Endothelial cell of umbilical vein (primary cell): ENCODE data around the gene XYLT1. TPM values are rescaled to one million over a fixed set of nuclear protein-coding genes. Genes with fewer than 3 reads are reported as not detected.

ENCODE experiments used
- BruUV-seq: library from RNA; stranded (reverse); fragments of 400-500 nt; replicated peaks from 2 replicates; lab custom pipeline; 2021; lab: Mats Ljungman, UMichigan
- CTCF ChIA-PET: fragments of 300-600, 350-600 bp; sonication (Branson Sonifier 250); formaldehyde crosslinking; loops from one replicate; lab custom pipeline; 2021; ENCODE audit warnings: antibody characterized with exemption, inconsistent platforms; lab: Charles Lee
- POLR2A ChIA-PET: fragments of 300-600, 350-600 bp; sonication (Branson Sonifier 250); formaldehyde crosslinking; loops from one replicate; lab custom pipeline; 2021; ENCODE audit warnings: antibody characterized with exemption, inconsistent platforms; lab: Charles Lee
- DNase-seq: peaks from one replicate; pipeline ENCODE4 v3.0.0-alpha.2; 2011; ENCODE audit warnings: low read depth, low spot score
- FAIRE-seq: peaks from 2 replicates; lab custom pipeline; 2011; peaks lifted over from hg19 to GRCh38; lab: Jason Lieb, UNC
- H2AFZ ChIP-seq: 2 replicates; pipeline ENCODE4 v1.6.0; 2012; ENCODE audit warnings: low read depth, low read length, control low read depth, inconsistent platforms
- H3K27ac ChIP-seq: 2 replicates; pipeline ENCODE4 v1.5.1; 2011; ENCODE audit warnings: low read depth, mild to moderate bottlenecking, control low read depth, low read length, moderate library complexity; ENCODE audit not compliant: insufficient read depth
- H3K27me3 ChIP-seq, 2 experiments: 2 replicates each; pipeline versions ENCODE4 v1.6.0 to v1.6.1; 2011; ENCODE audit warnings: low read length in 2 of 2, mixed read lengths in 1 of 2; ENCODE audit not compliant: control insufficient read depth in 2 of 2, insufficient read depth in 2 of 2
- H3K36me3 ChIP-seq, 2 experiments: 2 replicates in 1 of 2; 3 replicates in 1 of 2; pipeline ENCODE4 v1.5.1; 2011; ENCODE audit warnings: low read length in 2 of 2, mild to moderate bottlenecking in 1 of 2, moderate library complexity in 1 of 2; ENCODE audit not compliant: control insufficient read depth in 2 of 2, insufficient read depth in 2 of 2; ENCODE audit errors: extremely low read depth in 1 of 2
- H3K4me1 ChIP-seq: 3 replicates; pipeline ENCODE4 v1.5.1; 2011; ENCODE audit warnings: mild to moderate bottlenecking, low read length; ENCODE audit not compliant: control insufficient read depth, insufficient read depth; ENCODE audit errors: extremely low read depth
- H3K4me2 ChIP-seq: 2 replicates; pipeline ENCODE4 v1.6.1; 2011; ENCODE audit warnings: low read length, control low read depth, mixed read lengths; ENCODE audit not compliant: insufficient read depth
- H3K4me3 ChIP-seq, 3 experiments: fragments of 200-600 bp in 1 of 3; sonication (generic), shearing (Covaris generic) in 1 of 3; replicated peaks in 1 of 3; 2 replicates each; pipeline ENCODE4 v1.5.1; 2011 to 2016; ENCODE audit warnings: control low read depth in 3 of 3, low read length in 3 of 3, mild to moderate bottlenecking in 2 of 3, inconsistent platforms in 1 of 3, low read depth in 1 of 3, moderate library complexity in 1 of 3; ENCODE audit not compliant: insufficient read depth in 1 of 3
- H3K79me2 ChIP-seq: 2 replicates; pipeline ENCODE4 v1.6.0; 2012; ENCODE audit warnings: low read length, inconsistent platforms; ENCODE audit not compliant: control insufficient read depth, insufficient read depth
- H3K9ac ChIP-seq: replicated peaks from 2 replicates; pipeline ENCODE3; 2011; ENCODE audit warnings: low read length, control low read depth; ENCODE audit not compliant: insufficient read depth; ENCODE audit errors: extremely low read depth
- H3K9me1 ChIP-seq: replicated peaks from 3 replicates; pipeline ENCODE4 v1.6.0; 2011; ENCODE audit warnings: mild to moderate bottlenecking, low read length; ENCODE audit not compliant: control insufficient read depth, insufficient read depth; ENCODE audit errors: extremely low read depth
- H3K9me3 ChIP-seq: replicated peaks from 2 replicates; pipeline ENCODE4 v1.5.1; 2012; ENCODE audit warnings: low read length, inconsistent platforms; ENCODE audit not compliant: control insufficient read depth, insufficient read depth
- H4K20me1 ChIP-seq: replicated peaks from 2 replicates; pipeline ENCODE3; 2011; ENCODE audit warnings: mild to moderate bottlenecking, low read length; ENCODE audit not compliant: control insufficient read depth, insufficient read depth; ENCODE audit errors: extremely low read depth
- CTCF ChIP-seq, 2 donors: IDR thresholded peaks; 1 replicate in 1 of 2; 2 replicates in 1 of 2; pipeline ENCODE4 v1.5.1; 2011; ENCODE audit warnings: low read length in 2 of 2, mild to moderate bottlenecking in 2 of 2, moderate library complexity in 2 of 2, control low read depth in 1 of 2, inconsistent platforms in 1 of 2, low read depth in 1 of 2; ENCODE audit not compliant: insufficient read depth in 1 of 2; ENCODE audit errors: extremely low read depth in 1 of 2
- EZH2 ChIP-seq: IDR thresholded peaks from 2 replicates; pipeline ENCODE4 v1.6.1; 2012; ENCODE audit warnings: borderline replicate concordance, low read depth, mild to moderate bottlenecking, moderate library complexity, low read length, inconsistent platforms; ENCODE audit not compliant: severe bottlenecking
- FOS ChIP-seq: IDR thresholded peaks from 2 replicates; pipeline ENCODE4 v1.6.1; 2011; ENCODE audit warnings: mild to moderate bottlenecking, low read length, moderate library complexity, borderline replicate concordance; ENCODE audit not compliant: insufficient read depth
- GATA2 ChIP-seq: IDR thresholded peaks from 2 replicates; pipeline ENCODE4 v1.7.0; 2011; ENCODE audit warnings: low read depth, mild to moderate bottlenecking, moderate library complexity, mixed read lengths, low read length; ENCODE audit not compliant: insufficient read length, insufficient read depth
- JUN ChIP-seq: IDR thresholded peaks from 2 replicates; pipeline ENCODE4 v1.6.1; 2011; ENCODE audit warnings: borderline replicate concordance, low read depth; ENCODE audit not compliant: insufficient read length, insufficient read depth
- MAX ChIP-seq: IDR thresholded peaks from 2 replicates; pipeline ENCODE4 v1.6.1; 2011; ENCODE audit not compliant: insufficient read depth, insufficient read length
- MYC ChIP-seq: IDR thresholded peaks from one replicate; pipeline ENCODE4 v1.6.1; 2011; ENCODE audit warnings: mild to moderate bottlenecking, low read depth, low read length
- POLR2A ChIP-seq: IDR thresholded peaks from 2 replicates; pipeline ENCODE4 v1.6.1; 2012; ENCODE audit warnings: low read depth, mild to moderate bottlenecking, control low read depth, low read length
- POLR2AphosphoS5 ChIP-seq: IDR thresholded peaks from 2 replicates; pipeline ENCODE4 v1.6.1; 2012; ENCODE audit warnings: low read depth, mild to moderate bottlenecking, control low read depth, low read length, moderate library complexity; ENCODE audit not compliant: insufficient read depth
- dilution Hi-C: fragments of 300-500 bp; cut with MboI; formaldehyde crosslinking; loops from one replicate; pipeline ENCODE4 v1.15.0; 2019; ENCODE audit warnings: low sequenced_read_pairs; ENCODE audit not compliant: extremely low pct_ligation_motif_present
- intact Hi-C: fragments of 100-400 bp; cut with micrococcal nuclease; formaldehyde crosslinking; loops from one replicate; pipeline ENCODE4 v1.10.0; 2022
- polyA plus RNA-seq, 4 experiments: library from polyadenylated mRNA; depleted of rRNA in 3 of 4; stranded (reverse) in 3 of 4; unstranded in 1 of 4; fragments of >200 nt; gene quantifications; 2 replicates each; pipeline versions ENCODE4 v1.2.1 to v1.2.3, GENCODE V29; 2011 to 2012; ENCODE audit warnings: missing spikeins in 1 of 4
- total RNA-seq: library from RNA; stranded (reverse); gene quantifications from 2 replicates; pipeline ENCODE4 v1.2.3, GENCODE V29; 2021

The XYLT1 gene
- total and polyA plus RNA-seq, 2 donors (not counting 3 experiments of a cell fraction or from before 2014, with no cell fraction given) = 0.63 to 2.9 TPM

- no TSS peak for BruUV-seq
- H3K9me1 ChIP-seq = no peaks in the 10 kb centered on the region
- no peaks in the 10 kb centered on the region for H3K36me3 ChIP-seq
- H3K9me3 ChIP-seq = no peaks in the 10 kb centered on the region
- FAIRE-seq (no peak), DNase-seq (no peak)
- intact Hi-C loops = loop anchor here (10.0 kb wide), 2 partner anchors 105 to 155 kb away; no protein-coding TSS in a partner anchor
- TF ChIP-seq MAX (no peak), FOS (no peak), JUN (no peak), MYC (no peak), POLR2A (no peak), POLR2AphosphoS5 (no peak), GATA2 (no peak), EZH2 (no peak), CTCF (IDR thresholded peaks at IDR 0.05; ENCODE audit: extremely low read depth in 1 of 2, insufficient read depth in 1 of 2, low read depth in 1 of 2, low read length in 2 of 2) (no peak)
- dilution Hi-C loops = no loop called here
- H3K4me3 ChIP-seq = no peak overlapping the region
- ChIA-PET POLR2A (no interaction called here), CTCF (no interaction called here)
- H3K9ac ChIP-seq = no peak overlapping the region
- H3K79me2 ChIP-seq = no peaks in the 10 kb centered on the region
- no peak overlapping the region for H2AFZ ChIP-seq
- H4K20me1 ChIP-seq = no peaks in the 10 kb centered on the region
- no peak overlapping the region for H3K4me2 ChIP-seq
- no peaks in the 10 kb centered on the region for H3K4me1 ChIP-seq
- H3K27ac ChIP-seq = no peak overlapping the region
- no peaks in the 10 kb centered on the region for H3K27me3 ChIP-seq
Observed at GRCh38 chr16:17459903-17460521, 10.7 kb downstream of the XYLT1 start.
